Testis (tissue), 3 donors: ENCODE data around the gene CARD8. TPM values are rescaled to one million over a fixed set of nuclear protein-coding genes. Genes with fewer than 3 reads are reported as not detected.

Source experiments
- DNase-seq: peaks from one replicate; pipeline ENCODE4 v3.0.0-alpha.2; 2019
- H3K27ac ChIP-seq, 2 donors: fragments of 200-600 bp; sonication (generic); one replicate each; pipeline ENCODE4 v1.5.1; 2019
- H3K27me3 ChIP-seq: fragments of 200-600 bp; sonication (generic); one replicate; pipeline ENCODE4 v1.5.1; 2019
- H3K36me3 ChIP-seq: fragments of 200-600 bp; sonication (generic); one replicate; pipeline ENCODE4 v1.5.1; 2017; ENCODE audit warnings: low read depth; ENCODE audit errors: missing control alignments
- H3K4me1 ChIP-seq: fragments of 200-600 bp; sonication (generic); one replicate; pipeline ENCODE4 v1.5.1; 2019
- H3K4me3 ChIP-seq, 2 donors: fragments of 200-600 bp; sonication (generic); one replicate each; pipeline ENCODE4 v1.5.1; 2017 to 2019
- H3K9me3 ChIP-seq: fragments of 200-600 bp; sonication (generic); one replicate; pipeline ENCODE4 v1.5.1; 2017
- CTCF ChIP-seq, 3 experiments: fragments of 450-650 bp in 2 of 3; fragments of 200-600 bp in 1 of 3; sonication (generic) in 1 of 3; IDR thresholded peaks; one replicate each; pipeline ENCODE4 v1.5.1; 2016 to 2019; ENCODE audit warnings: antibody characterized with exemption in 3 of 3, mild to moderate bottlenecking in 2 of 3, moderate library complexity in 1 of 3
- POLR2A ChIP-seq: fragments of 450-650 bp; IDR thresholded peaks from one replicate; pipeline ENCODE4 v1.6.1; 2017; ENCODE audit warnings: antibody characterized with exemption, mild to moderate bottlenecking, moderate library complexity
- WGBS, 2 donors: methylation state at CpG; one replicate each; pipeline ENCODE4 v1.1.5; 2018; 5-methylcytosine and 5-hydroxymethylcytosine counted together
- intact Hi-C: fragments of 100-400 bp; cut with DNase I; formaldehyde crosslinking; loops from one replicate; pipeline ENCODE4 v1.15.1; 2023; ENCODE audit warnings: low total_unique reads
- polyA plus RNA-seq: library from polyadenylated mRNA; stranded (reverse); fragments of 350-450 nt; fragmentation: Illumina TruSeq; extraction: RNeasy Lipid Tissue Mini Kit (QIAGEN cat#74804); gene quantifications from one replicate; pipeline ENCODE4 v1.2.3, GENCODE V29; 2014; ENCODE audit warnings: low read depth, low replicate concordance; ENCODE audit not compliant: insufficient read depth
- total RNA-seq, 2 donors: library from RNA; depleted of rRNA; stranded (reverse); fragments of >200 nt; gene quantifications; one replicate each; pipeline ENCODE4 v1.2.3, GENCODE V29; 2016

The CARD8 gene
- total and polyA plus RNA-seq, 3 donors from 2014 or later: 45.4 to 68.4 (median 53.9) TPM

- H3K9me3 ChIP-seq: no peaks in the 10 kb centered on the region
- TF ChIP-seq CTCF (IDR thresholded peaks at IDR 0.05): peak in 1 of 3 experiments; percentile 19
- no peak for TF ChIP-seq POLR2A
- H3K27ac ChIP-seq: peak within 1 kb of the TSS; percentile 89 to 91
- H3K36me3 ChIP-seq: no peaks in the 10 kb centered on the region
- intact Hi-C loops: no loop called here
- 1% methylated on average over 51 to 82 of the region's 82 CpGs for WGBS, 2 donors
- H3K4me3 ChIP-seq: peak within 1 kb of the TSS; percentile 73 to 75
- H3K4me1 ChIP-seq: peaks cover 7% of the 10 kb centered on the region
- peak; percentile 94 for DNase-seq
- no peaks in the 10 kb centered on the region for H3K27me3 ChIP-seq
Measured at GRCh38 chr19:48169939-48170803, 85.5 kb downstream of the CARD8 start, which contains the start of the genes LIG1 and ZSWIM9. TSS of gene LIG1 (minus strand) at chr19:48170344. CDS start at chr19:48165566, 4,778 bp downstream. TSS of gene ZSWIM9 (plus strand) at chr19:48170680. CDS start at chr19:48171803, 1,123 bp downstream.

DNA sequence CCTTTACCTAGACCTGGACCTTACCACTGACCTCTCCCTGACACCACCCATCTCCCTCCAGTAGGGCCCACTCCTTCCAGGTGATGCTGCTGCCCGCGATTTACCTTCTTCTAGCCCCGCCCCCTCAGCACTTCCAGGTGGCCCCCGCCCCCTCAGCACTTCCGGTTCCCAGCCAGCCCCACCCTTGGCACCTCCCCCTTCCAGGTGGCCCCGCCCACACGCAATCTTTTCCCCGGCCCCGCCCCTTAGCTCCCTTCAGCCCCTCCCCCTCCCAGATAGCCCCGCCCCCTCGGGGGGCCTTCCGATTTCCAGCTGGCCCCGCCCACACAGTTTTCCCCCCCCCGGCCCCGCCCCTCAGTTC is 86.2 kb downstream of the CARD8 start:
- Histone ChIP-seq H3K9me3 (no peaks in the 10 kb centered on the region), H3K4me1 (peaks cover 7% of the 10 kb centered on the region), H3K36me3 (no peaks in the 10 kb centered on the region), H3K27me3 (no peaks in the 10 kb centered on the region), H3K27ac (peak overlapping the region; percentile 89 to 91), H3K4me3 (peak overlapping the region; percentile 73 to 75)
- DNase-seq: peak; percentile 90
- intact Hi-C loops: no loop called here
- TF ChIP-seq POLR2A (no peak), CTCF (IDR thresholded peaks at IDR 0.05) (no peak)
- 3% methylated on average over 13 of the region's 15 CpGs for WGBS, 2 donors

- Histone ChIP-seq H3K4me1 (peaks cover 7% of the 10 kb centered on the region), H3K27ac (no peak overlapping the region), H3K27me3 (no peaks in the 10 kb centered on the region), H3K36me3 (no peaks in the 10 kb centered on the region), H3K4me3 (no peak overlapping the region), H3K9me3 (no peaks in the 10 kb centered on the region)
- no peak for DNase-seq
- intact Hi-C loops: no loop called here
- 71 to 72% methylated on average over 5 of the region's 5 CpGs for WGBS, 2 donors
- TF ChIP-seq POLR2A (no peak), CTCF (IDR thresholded peaks at IDR 0.05) (no peak)
Measured at GRCh38 chr19:48168689-48169088, 87.0 kb downstream of the CARD8 start.

DNA sequence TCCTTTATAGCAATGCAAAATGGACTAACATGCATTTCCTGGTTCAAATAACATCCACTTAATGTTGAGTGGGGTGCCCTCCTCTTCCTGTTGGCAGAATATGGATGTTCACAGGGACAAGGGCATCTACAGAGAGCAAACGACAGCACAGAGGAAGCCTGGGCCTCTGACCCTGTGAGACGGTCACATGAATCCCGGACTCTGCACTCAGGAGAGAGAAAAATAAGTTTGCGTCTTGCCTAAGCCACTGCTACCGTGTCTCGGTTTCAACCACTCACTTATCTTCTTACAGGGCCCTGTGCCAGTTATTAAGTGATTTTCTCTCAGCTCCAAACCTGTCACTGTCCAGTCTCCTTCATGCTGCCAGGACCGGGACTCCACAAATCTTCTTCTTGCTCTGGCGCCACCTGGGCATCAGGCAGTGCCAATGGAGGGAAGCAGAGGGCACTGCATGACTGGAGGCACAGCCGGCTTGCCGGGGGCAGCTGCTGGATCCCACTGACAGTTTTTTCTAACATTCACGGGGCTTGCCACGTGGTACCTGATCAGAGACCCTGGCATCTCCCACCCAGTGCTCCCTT is 97.4 kb downstream of the CARD8 start:
- H3K27ac ChIP-seq: no peak overlapping the region
- DNase-seq: no peak
- no peaks in the 10 kb centered on the region for H3K4me1 ChIP-seq
- TF ChIP-seq CTCF (IDR thresholded peaks at IDR 0.05): no peak
- no peak for TF ChIP-seq POLR2A
- no peaks in the 10 kb centered on the region for H3K9me3 ChIP-seq
- no peaks in the 10 kb centered on the region for H3K36me3 ChIP-seq
- H3K27me3 ChIP-seq: no peaks in the 10 kb centered on the region
- WGBS, 2 donors: 86 to 88% methylated on average over 9 to 12 of the region's 12 CpGs
- no peak overlapping the region for H3K4me3 ChIP-seq
- intact Hi-C loops: no loop called here

Other genes starting within 250 kb of the CARD8 start
- under 1 TPM in 1 of 2 donors, not detected in 1; 0.43 TPM for gene CABP5, start 211.8 kb downstream of the CARD8 start, total RNA-seq
- gene CABP5, start 211.8 kb downstream of the CARD8 start, polyA plus RNA-seq: not detected
- gene PLA2G4C, start 145.1 kb downstream of the CARD8 start, total RNA-seq: 10 to 100 TPM; 28.0 to 34.5 TPM
- gene PLA2G4C, start 145.1 kb downstream of the CARD8 start, polyA plus RNA-seq: 9.6 TPM
- 10 to 100 TPM; 69.7 to 73.3 TPM for gene LIG1, start 85.6 kb downstream of the CARD8 start, total RNA-seq
- gene LIG1, start 85.6 kb downstream of the CARD8 start, polyA plus RNA-seq: 51.9 TPM
- gene ZSWIM9, start 85.2 kb downstream of the CARD8 start, total RNA-seq: 1 to 10 TPM; 5.8 to 7.2 TPM
- 5.1 TPM for gene ZSWIM9, start 85.2 kb downstream of the CARD8 start, polyA plus RNA-seq
- 1 to 10 TPM; 2.4 to 3.9 TPM for gene ZNF114, start 14.2 kb upstream of the CARD8 start, total RNA-seq
- 0.22 TPM for gene ZNF114, start 14.2 kb upstream of the CARD8 start, polyA plus RNA-seq
- gene EMP3, start 69.6 kb upstream of the CARD8 start, total RNA-seq: 10 to 100 TPM; 28.6 to 31.3 TPM
- 88.3 TPM for gene EMP3, start 69.6 kb upstream of the CARD8 start, polyA plus RNA-seq
- gene TMEM143, start 108.0 kb upstream of the CARD8 start, total RNA-seq: 10 to 100 TPM; 14.1 to 22.9 TPM
- 5.0 TPM for gene TMEM143, start 108.0 kb upstream of the CARD8 start, polyA plus RNA-seq
- gene SYNGR4, start 108.5 kb upstream of the CARD8 start, total RNA-seq: 10 to 100 TPM; 21.8 to 26.1 TPM
- gene SYNGR4, start 108.5 kb upstream of the CARD8 start, polyA plus RNA-seq: 112 TPM
- 100 to 1,000 TPM; 149 to 155 TPM for gene KDELR1, start 135.6 kb upstream of the CARD8 start, total RNA-seq
- 187 TPM for gene KDELR1, start 135.6 kb upstream of the CARD8 start, polyA plus RNA-seq
- 1 to 10 TPM; 2.4 to 2.7 TPM for gene GRIN2D, start 137.8 kb upstream of the CARD8 start, total RNA-seq
- 1.4 TPM for gene GRIN2D, start 137.8 kb upstream of the CARD8 start, polyA plus RNA-seq
- 10 to 100 TPM; 32.8 to 35.2 TPM for gene GRWD1, start 190.1 kb upstream of the CARD8 start, total RNA-seq
- gene GRWD1, start 190.1 kb upstream of the CARD8 start, polyA plus RNA-seq: 17.8 TPM
- 1 to 10 TPM; 1.6 to 2.2 TPM for gene KCNJ14, start 199.7 kb upstream of the CARD8 start, total RNA-seq
- 0.66 TPM for gene KCNJ14, start 199.7 kb upstream of the CARD8 start, polyA plus RNA-seq
- gene CYTH2, start 213.5 kb upstream of the CARD8 start, total RNA-seq: 100 to 1,000 TPM in 1 of 2 donors, 10 to 100 TPM in 1; 92.7 to 123 TPM
- 132 TPM for gene CYTH2, start 213.5 kb upstream of the CARD8 start, polyA plus RNA-seq